ENCODE data around the gene PPP3CA.
"Not testable (repeated sequence)": the region's sequence is repeated elsewhere in the genome, so short reads cannot be mapped to it uniquely, and the experiment has no call there.

Gene PPP3CA

GRCh38 chr4:101000496-101000895 is 346.8 kb downstream of the PPP3CA start:
- no peak for DNase-seq (ENCODE audit: low spot score)

DNA sequence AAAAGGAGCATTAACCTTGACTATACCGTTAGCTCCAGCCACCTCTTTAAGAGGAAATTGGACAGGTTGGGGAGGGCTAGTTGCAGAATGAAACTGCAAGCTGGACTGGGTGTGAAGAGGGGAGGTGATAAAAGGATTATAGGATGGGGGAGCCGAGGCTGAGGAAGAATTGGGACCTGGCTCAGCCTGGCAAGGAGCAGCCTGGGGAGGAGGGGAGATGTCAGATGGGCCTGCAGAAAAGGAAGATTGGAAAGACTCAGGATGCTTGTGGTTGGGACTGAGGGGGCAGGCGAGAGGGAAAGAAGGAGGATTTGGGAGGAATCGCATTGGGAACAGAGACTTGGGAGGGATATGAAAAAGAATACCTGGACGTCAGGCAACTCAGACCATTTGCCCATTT is 351.7 kb downstream of the PPP3CA start:
- DNase-seq (ENCODE audit: low spot score), result no peak

DNA sequence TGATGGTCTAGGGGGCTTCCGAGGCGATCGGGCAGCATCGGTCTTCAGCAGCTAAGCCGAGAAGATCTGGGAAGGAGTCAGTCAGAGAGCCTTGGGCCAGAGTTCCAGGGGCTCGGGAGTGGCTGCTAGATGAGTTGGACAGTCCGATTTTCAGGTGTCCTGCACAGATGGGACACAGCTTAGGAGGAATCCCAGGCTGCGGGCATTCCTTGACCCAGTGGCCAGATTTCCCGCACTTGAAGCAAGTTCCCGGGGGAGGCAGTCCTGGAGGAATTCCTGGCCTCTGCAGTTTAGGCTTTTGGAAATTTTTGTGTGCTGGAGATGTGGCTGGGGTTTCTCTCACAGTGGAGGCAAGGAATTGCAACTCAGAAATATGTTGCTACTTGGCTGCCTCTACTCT is 352.3 kb downstream of the PPP3CA start:
- not testable (repeated sequence) for DNase-seq (ENCODE audit: low spot score)

DNA sequence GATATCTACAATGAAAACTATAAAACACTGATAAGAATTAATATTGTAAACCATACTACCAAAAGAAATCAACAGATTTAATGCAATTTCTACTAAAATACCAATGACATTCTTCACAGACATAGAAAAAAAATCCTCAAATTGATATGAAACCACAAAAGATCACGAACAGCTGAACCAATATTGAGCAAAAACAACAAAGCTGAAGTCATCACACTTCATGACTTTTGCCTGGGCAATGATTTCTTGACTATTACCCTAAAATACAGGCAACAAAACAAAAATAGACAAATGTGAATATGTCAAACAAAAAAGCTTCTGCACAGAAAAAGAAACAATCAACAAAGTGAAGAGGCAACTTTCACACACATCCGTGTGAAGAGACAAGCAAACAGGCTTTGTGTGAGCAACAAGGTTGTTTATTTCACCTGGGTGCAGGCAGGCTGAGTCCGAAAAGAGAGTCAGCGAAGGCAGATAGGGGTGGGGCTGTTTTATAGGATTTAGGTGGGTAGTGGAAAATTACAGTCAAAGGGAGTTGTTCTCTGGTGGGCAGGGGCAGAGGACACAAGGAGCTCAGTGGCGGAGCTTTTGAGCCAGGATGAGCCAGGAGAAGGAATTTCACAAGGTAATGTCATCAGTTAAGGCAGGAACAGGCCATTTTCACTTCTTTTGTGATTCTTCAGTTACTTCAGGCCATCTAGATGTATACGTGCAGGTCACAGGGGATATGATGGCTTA is 355.8 kb downstream of the PPP3CA start:
- DNase-seq (ENCODE audit: low spot score), result not testable (repeated sequence)

GRCh38 chr4:100989401-100989800 is 357.9 kb downstream of the PPP3CA start:
- no peak for DNase-seq (ENCODE audit: low spot score)

GRCh38 chr4:100988876-100989275 is 358.4 kb downstream of the PPP3CA start:
- no peak for DNase-seq (ENCODE audit: low spot score)

DNA sequence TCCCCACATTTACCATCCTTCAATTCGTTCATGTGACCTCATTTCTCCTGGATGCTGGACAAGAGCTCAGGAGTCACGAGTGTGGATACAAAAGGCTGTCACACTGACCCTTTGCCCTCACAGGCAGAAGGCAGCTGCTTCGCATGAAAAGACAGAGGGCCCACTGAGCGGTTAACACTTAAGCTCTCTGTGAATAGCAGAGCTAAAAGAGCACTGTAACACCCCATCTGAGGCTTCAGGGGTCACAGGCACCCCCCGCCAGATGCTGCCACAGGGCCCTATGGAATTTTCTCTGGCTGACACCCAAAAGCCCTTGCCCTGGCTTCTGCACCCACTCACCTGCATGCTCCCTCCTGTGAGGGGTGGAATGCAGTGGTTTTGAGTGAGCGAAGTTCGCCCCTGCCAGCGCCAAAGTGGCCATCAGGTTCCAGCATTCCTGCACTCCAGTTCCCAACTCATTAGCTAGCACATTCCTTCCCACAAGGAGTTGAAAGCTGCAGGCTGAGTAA is 360.9 kb downstream of the PPP3CA start:
- no peak for DNase-seq (ENCODE audit: low spot score)

- DNase-seq (ENCODE audit: low spot score), result no peak
Observed at GRCh38 chr4:100985576-100985975, 361.8 kb downstream of the PPP3CA start.

- no peak for DNase-seq (ENCODE audit: low spot score)
Observed at GRCh38 chr4:100984901-100985300, 362.4 kb downstream of the PPP3CA start.

DNA sequence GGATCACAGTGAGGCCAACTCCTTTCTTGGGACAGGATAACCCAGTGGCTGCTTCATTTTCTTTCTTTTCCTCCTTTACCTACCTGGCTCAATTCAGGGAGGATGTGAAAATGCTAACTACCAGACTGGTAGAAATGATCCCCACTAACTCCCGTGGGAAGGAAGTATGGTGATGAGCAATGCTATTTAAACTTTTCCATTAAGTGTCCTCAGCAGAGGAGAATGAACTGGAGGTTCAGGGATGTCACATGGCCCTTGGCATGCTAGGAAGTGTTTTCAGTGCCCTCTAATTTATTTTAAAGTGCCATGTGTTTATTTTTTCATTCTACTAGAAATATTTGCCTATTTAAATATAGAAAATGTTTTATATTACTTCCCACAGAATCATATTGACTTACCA is 363.9 kb downstream of the PPP3CA start:
- no peak for DNase-seq (ENCODE audit: low spot score)

GRCh38 chr4:100982345-100982744 is 365.0 kb downstream of the PPP3CA start:
- no peak for DNase-seq (ENCODE audit: low spot score)

DNA sequence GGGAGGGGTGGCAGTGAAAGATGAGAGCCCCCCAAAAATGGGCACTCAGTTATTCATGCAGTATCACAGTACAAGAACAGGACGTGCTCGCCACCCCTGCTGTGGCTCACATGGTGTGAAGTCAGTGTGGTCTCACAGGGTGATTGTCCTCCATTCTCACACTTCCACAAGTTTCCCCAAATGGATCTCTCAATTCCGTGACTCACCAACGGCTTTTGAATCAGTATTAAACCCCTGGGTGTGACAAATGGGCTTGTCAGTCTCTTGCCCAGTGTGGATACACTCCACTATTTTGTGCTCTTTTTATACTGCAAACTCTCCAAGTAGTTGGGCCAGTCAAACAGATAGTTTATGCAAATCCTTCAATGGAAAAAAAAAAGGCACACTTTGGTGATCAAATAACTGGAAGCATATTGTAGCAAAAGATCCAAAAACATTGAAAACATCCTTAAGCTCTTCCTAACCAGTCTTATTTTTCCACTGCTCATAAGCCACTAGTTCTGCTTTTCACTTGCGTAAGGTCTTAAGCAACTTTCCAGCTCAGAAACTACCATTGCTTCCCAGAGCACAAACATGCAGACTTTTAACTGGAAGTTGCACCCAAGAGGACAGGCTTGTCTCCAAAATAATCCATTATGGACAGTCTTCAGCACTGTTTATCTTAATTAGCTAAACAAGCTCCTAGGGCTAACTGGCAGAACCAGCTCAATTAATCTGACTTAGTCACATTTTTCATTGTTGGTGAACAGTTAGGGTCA is 365.7 kb downstream of the PPP3CA start:
- no peak for DNase-seq (ENCODE audit: low spot score)

GRCh38 chr4:100979736-100980135 is 367.6 kb downstream of the PPP3CA start:
- DNase-seq (ENCODE audit: low spot score), result no peak

DNA sequence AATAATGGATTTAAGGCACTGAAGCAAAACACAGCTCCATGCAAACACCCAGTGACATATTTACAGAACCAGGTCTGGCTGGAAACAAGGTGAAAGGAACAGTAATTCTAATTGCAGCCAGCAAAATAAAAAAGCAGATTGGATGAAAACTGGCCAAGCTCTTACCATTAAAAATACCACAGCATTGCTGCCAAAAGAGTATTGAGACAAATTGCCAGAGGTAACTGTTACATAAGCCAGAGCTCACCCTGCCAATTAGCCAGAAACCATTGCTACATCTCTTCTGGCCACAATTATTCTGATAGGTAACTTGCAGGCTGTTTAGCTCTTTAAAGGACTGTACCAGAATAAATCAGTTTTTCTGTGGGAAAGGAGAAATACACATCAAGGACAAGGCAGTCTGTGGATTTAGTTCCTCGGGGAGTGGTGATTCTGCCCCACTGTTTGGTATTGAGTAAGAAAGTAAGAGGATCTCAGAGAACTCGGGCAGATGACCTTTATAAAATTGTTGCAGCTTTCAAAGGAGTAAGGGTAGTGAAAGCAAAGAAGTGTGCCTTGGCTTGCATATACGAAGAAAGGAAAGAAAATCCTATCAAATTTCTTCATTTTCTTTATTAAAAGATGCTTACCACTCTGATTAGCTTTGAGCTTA is 369.5 kb downstream of the PPP3CA start:
- no peak for DNase-seq (ENCODE audit: low spot score)

DNA sequence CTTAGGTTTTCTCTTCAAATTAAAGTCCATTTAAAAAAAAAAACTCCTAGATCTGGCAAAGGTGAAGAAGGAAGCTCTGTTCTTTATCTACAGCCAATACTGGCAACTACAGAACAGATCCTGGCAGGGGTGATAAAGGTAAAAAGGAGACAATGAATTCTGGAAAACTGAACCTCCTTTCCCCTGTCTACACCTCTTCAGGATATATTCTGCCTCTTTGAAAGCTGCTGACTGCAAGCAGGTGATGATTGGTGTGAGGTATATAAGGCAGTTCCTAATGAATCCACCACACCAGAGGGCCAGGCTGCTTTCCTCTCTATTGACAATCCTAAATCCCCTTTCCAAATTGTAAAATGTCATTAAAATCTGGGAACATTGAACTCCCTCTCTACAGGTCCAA is 370.1 kb downstream of the PPP3CA start:
- no peak for DNase-seq (ENCODE audit: low spot score)
